Smooth muscle cell (in vitro differentiated cells): ENCODE measurements around the gene WDR7. TPM values are rescaled to one million over a fixed set of nuclear protein-coding genes. Genes with fewer than 3 reads are reported as not detected.
"Not testable (repeated sequence)": the region's sequence is repeated elsewhere in the genome, so short reads cannot be mapped to it uniquely, and the experiment has no call there.

Experiments
- DNase-seq: peaks from one replicate; lab custom pipeline; 2025; ENCODE audit not compliant: unreplicated experiment; lab: John Stamatoyannopoulos, UW
- H2AFZ ChIP-seq: fragments of 200-600 bp; sonication (generic); 2 replicates; pipeline ENCODE4 v1.6.0; 2016; ENCODE audit warnings: antibody characterized with exemption, low read depth, mild to moderate bottlenecking
- H3F3A ChIP-seq: fragments of 200-600 bp; sonication (generic); 2 replicates; pipeline ENCODE4 v1.6.0; 2017; ENCODE audit warnings: antibody characterized with exemption, low read depth
- H3K27ac ChIP-seq: fragments of 200-600 bp; sonication (generic); 2 replicates; pipeline ENCODE4 v1.5.1; 2016; ENCODE audit warnings: low read depth, mild to moderate bottlenecking
- H3K27me3 ChIP-seq: fragments of 200-600 bp; sonication (generic); 2 replicates; pipeline ENCODE4 v1.6.1; 2016; ENCODE audit warnings: low read depth, mild to moderate bottlenecking
- H3K36me3 ChIP-seq: fragments of 200-600 bp; sonication (generic); 2 replicates; pipeline ENCODE4 v1.5.1; 2016; ENCODE audit warnings: low read depth
- H3K4me1 ChIP-seq: fragments of 200-600 bp; sonication (generic); 2 replicates; pipeline ENCODE4 v1.5.1; 2016; ENCODE audit warnings: low read depth
- H3K4me2 ChIP-seq: fragments of 200-600 bp; sonication (generic); 2 replicates; pipeline ENCODE4 v1.6.0; 2016; ENCODE audit warnings: mild to moderate bottlenecking
- H3K4me3 ChIP-seq: fragments of 200-600 bp; sonication (generic); 2 replicates; pipeline ENCODE4 v1.5.1; 2016; ENCODE audit warnings: mild to moderate bottlenecking
- H3K79me2 ChIP-seq: fragments of 200-600 bp; sonication (generic); 2 replicates; pipeline ENCODE4 v1.6.0; 2016; ENCODE audit warnings: low read depth, mild to moderate bottlenecking
- H3K9ac ChIP-seq: fragments of 200-600 bp; sonication (generic); 2 replicates; pipeline ENCODE4 v1.6.0; 2016; ENCODE audit warnings: low read depth
- H3K9me3 ChIP-seq: fragments of 200-600 bp; sonication (generic); replicated peaks from 2 replicates; pipeline ENCODE4 v1.5.1; 2016; ENCODE audit warnings: low read depth
- H4K20me1 ChIP-seq: fragments of 200-600 bp; sonication (generic); 2 replicates; pipeline ENCODE4 v1.6.0; 2016; ENCODE audit warnings: low read depth
- CTCF ChIP-seq: fragments of 200-600 bp; sonication (generic); IDR thresholded peaks from 2 replicates; pipeline ENCODE4 v1.5.1; 2017; ENCODE audit warnings: borderline replicate concordance, mild to moderate bottlenecking, antibody characterized with exemption; ENCODE audit not compliant: insufficient read depth, poor library complexity, severe bottlenecking
- WGBS: methylation state at CpG from one replicate; pipeline ENCODE4 v1.1.7; 2016; ENCODE audit warnings: low lambda C conversion rate; 5-methylcytosine and 5-hydroxymethylcytosine counted together
- polyA plus RNA-seq: library from polyadenylated mRNA; unstranded; fragments of >200 nt; fragmentation: Nextera tagmentation; extraction: Ambion mirVana; gene quantifications from 2 replicates; pipeline ENCODE4 v1.2.1, GENCODE V29; 2016
- total RNA-seq: library from RNA; depleted of rRNA; stranded (reverse); fragments of >200 nt; gene quantifications from 2 replicates; pipeline ENCODE4 v1.2.3, GENCODE V29; 2014

Gene WDR7
- total and polyA plus RNA-seq, 2 experiments from 2014 or later = 5.3 to 9.2 TPM

DNA sequence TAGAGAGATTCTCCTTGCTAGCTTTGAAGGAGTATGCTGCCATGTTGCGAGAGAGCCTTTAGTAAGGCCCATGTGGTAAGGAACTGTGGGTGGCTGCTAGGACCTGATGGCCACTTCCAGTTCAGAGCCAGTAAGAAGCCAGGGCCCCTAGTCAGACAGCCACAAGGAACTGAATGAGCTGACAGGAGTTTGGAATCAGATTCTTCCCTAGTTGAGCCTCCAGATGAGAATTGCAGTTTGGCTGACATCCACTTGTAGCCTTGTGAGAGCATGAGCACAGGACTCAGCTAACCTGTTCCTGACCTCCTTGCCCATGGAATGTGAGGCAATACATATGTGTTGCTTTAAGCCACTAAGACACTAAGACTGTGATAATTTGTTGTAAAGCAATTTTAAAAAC lies 1.2 kb upstream of the WDR7 start:
- no peak for DNase-seq
- WGBS = 97% methylated on average over 1 of the region's 1 CpG

DNA sequence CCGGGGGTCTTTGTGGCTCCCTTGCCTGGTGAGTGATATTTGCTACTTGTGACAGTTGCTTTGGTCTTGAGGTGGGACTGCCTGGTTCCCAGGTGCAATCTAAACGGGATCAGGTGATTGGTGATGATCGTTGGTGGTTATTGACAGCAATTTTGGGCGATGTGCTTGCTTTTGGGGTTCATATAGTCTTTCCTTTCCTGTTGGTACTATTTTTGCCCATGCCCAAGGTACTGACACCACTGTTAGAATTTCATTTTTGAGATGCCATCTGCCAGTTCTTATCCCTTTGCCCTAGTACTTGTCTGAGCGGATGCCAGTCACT lies 573 bp downstream of the WDR7 start:
- H3K9me3 ChIP-seq = no peaks in the 10 kb centered on the region
- H3K9ac ChIP-seq = no peak overlapping the region
- H3K4me1 ChIP-seq = peaks cover 7% of the 10 kb centered on the region
- no peak for DNase-seq
- peak overlapping the region; percentile 80 for H3K4me2 ChIP-seq
- H3K4me3 ChIP-seq = peak overlapping the region; percentile 76
- no peaks in the 10 kb centered on the region for H4K20me1 ChIP-seq
- 21% methylated on average over 5 of the region's 5 CpGs for WGBS
- H3K27ac ChIP-seq = no peak overlapping the region
- H3F3A ChIP-seq = no peaks in the 10 kb centered on the region
- no peaks in the 10 kb centered on the region for H3K36me3 ChIP-seq
- TF ChIP-seq CTCF = no peak
- no peaks in the 10 kb centered on the region for H3K27me3 ChIP-seq
- H3K79me2 ChIP-seq = peaks cover 37% of the 10 kb centered on the region
- H2AFZ ChIP-seq = peak overlapping the region; percentile 81

More for the DNA sequence above, 1.2 kb upstream of the WDR7 start:
- Histone ChIP-seq H3K4me1 (peaks cover 7% of the 10 kb centered on the region), H3K27me3 (no peaks in the 10 kb centered on the region), H3K4me2 (no peak overlapping the region), H3K36me3 (no peaks in the 10 kb centered on the region), H3K9ac (no peak overlapping the region), H3K79me2 (peaks cover 31% of the 10 kb centered on the region), H4K20me1 (no peaks in the 10 kb centered on the region), H3K4me3 (no peak overlapping the region), H3K9me3 (no peaks in the 10 kb centered on the region), H2AFZ (peak overlapping the region; percentile 89), H3K27ac (no peak overlapping the region), H3F3A (no peaks in the 10 kb centered on the region)
- no peak for TF ChIP-seq CTCF

DNA sequence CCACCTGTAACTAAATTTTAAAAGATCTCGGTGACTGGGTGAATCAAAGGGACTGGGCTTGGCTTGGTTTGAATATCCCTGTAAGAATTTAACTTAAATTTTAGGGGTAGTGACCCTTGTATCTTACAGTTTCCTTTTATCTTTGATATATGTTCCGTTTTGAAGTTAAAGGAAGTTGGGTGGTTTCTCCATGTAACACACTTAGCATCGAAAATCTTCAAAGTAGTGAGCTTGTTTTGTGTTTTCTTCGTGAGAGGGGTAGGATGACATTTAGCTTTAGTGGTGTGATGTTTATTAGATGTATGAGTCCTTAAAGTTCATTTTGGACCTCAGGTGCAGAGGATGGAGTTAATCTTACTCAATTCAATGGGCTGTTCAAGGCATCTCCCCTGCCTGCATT lies 1.6 kb downstream of the WDR7 start:
- no peaks in the 10 kb centered on the region for H3K27me3 ChIP-seq
- no peaks in the 10 kb centered on the region for H3K9me3 ChIP-seq
- H3K4me2 ChIP-seq = no peak overlapping the region
- DNase-seq = no peak
- peaks cover 7% of the 10 kb centered on the region for H3K4me1 ChIP-seq
- H4K20me1 ChIP-seq = no peaks in the 10 kb centered on the region
- no peak overlapping the region for H3K27ac ChIP-seq
- H3K9ac ChIP-seq = no peak overlapping the region
- no peak overlapping the region for H2AFZ ChIP-seq
- H3K36me3 ChIP-seq = no peaks in the 10 kb centered on the region
- no peak for TF ChIP-seq CTCF
- WGBS = 80% methylated on average over 4 of the region's 4 CpGs
- H3K79me2 ChIP-seq = peaks cover 46% of the 10 kb centered on the region
- no peaks in the 10 kb centered on the region for H3F3A ChIP-seq
- H3K4me3 ChIP-seq = peak overlapping the region; percentile 76

DNA sequence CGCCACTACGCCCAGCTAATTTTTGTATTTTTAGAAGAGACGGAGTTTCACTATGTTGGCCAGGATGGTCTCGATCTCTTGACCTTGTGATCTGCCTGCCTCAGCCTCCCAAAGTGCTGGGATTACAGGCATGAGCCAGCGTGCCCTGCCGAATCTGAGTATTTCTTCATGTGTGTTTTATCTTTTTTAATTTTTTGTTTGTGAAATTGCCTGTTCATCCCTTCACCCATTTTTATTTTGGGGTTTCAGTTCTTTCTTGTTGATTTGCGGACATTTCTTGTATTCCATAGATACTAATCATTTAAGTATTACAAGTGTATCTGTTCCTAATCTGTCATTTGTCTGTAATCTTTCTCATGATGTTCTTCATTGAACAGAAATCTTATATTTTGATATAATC lies 3.1 kb downstream of the WDR7 start:
- H3K27ac ChIP-seq, H3K4me3 ChIP-seq, DNase-seq, H3K27me3 ChIP-seq, H3F3A ChIP-seq, H3K4me2 ChIP-seq, H2AFZ ChIP-seq, H3K36me3 ChIP-seq, H3K4me1 ChIP-seq, H4K20me1 ChIP-seq, H3K9me3 ChIP-seq, H3K9ac ChIP-seq: not testable (repeated sequence)
- H3K79me2 ChIP-seq = peaks cover 47% of the 10 kb centered on the region
- 97% methylated on average over 7 of the region's 7 CpGs for WGBS
